HFFc6 (cell line): ENCODE results near the gene GPR183. TPM values are rescaled to one million over a fixed set of nuclear protein-coding genes. Genes with fewer than 3 reads are reported as not detected.

Experiments used
- DNase-seq: peaks from one replicate; pipeline ENCODE4 v3.0.0-alpha.2; 2018
- H3K27ac Mint-ChIP-seq: 2 replicates; pipeline ENCODE4 v1.8.0; 2020; ENCODE audit warnings: mild to moderate bottlenecking, mixed read lengths
- H3K27me3 Mint-ChIP-seq: 2 replicates; pipeline ENCODE4 v1.8.0; 2021; ENCODE audit warnings: mild to moderate bottlenecking, moderate library complexity, mixed read lengths; ENCODE audit not compliant: insufficient read depth
- H3K36me3 Mint-ChIP-seq: 2 replicates; pipeline ENCODE4 v1.8.0; 2021; ENCODE audit warnings: low read depth, mixed read lengths
- H3K4me1 Mint-ChIP-seq: 2 replicates; pipeline ENCODE4 v1.8.0; 2020; ENCODE audit warnings: low read depth, mixed read lengths
- H3K4me3 Mint-ChIP-seq: 2 replicates; pipeline ENCODE4 v1.8.0; 2020; ENCODE audit warnings: mild to moderate bottlenecking, moderate library complexity, mixed read lengths
- H3K9me3 Mint-ChIP-seq: 2 replicates; pipeline ENCODE4 v1.8.0; 2020; ENCODE audit warnings: mild to moderate bottlenecking, mixed read lengths
- total RNA-seq, 6 experiments: library from RNA; stranded (reverse); fragmentation: NEBNext Ultra II Directional; extraction: Animal tissue kit (Norgen Biotek cat#: 25700); gene quantifications; 2 replicates in 1 of 6; 3 replicates in 5 of 6; pipeline ENCODE4 v1.2.3, GENCODE V29; 2021
- TF ChIP-seq, protein P1 (sequence below): fragments of 200-600 bp; sonication (generic); IDR thresholded peaks from 2 replicates; pipeline ENCODE4 v1.5.0; 2021; ENCODE audit warnings: antibody characterized with exemption, mild to moderate bottlenecking

GPR183 gene
- total RNA-seq, 6 experiments from 2014 or later: 0.17 TPM; not detected in 5

DNA sequence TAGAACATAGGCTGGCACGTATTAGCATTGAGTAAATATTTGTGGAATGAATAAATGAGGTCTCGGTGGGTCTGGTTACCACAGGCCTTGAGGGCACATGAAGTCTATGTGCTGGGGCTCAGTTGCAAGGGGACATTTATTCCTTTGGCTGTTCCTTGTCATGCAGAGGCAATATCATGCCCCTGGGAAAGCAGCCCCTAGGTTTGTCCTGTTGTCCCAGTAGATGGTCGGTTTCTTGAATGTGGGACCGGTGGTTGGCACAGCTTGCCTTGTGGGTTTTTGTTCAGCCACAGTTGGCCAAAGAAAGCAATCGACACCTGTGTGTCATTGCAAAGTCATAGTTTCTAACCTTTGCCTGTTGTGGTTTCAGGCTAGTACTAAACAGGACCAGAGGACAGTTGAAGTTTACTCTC, 24.7 kb upstream of the GPR183 start:
- DNase-seq: no peak
- peaks cover 11% of the 10 kb centered on the region for H3K36me3 Mint-ChIP-seq
- TF ChIP-seq, protein P1, sequence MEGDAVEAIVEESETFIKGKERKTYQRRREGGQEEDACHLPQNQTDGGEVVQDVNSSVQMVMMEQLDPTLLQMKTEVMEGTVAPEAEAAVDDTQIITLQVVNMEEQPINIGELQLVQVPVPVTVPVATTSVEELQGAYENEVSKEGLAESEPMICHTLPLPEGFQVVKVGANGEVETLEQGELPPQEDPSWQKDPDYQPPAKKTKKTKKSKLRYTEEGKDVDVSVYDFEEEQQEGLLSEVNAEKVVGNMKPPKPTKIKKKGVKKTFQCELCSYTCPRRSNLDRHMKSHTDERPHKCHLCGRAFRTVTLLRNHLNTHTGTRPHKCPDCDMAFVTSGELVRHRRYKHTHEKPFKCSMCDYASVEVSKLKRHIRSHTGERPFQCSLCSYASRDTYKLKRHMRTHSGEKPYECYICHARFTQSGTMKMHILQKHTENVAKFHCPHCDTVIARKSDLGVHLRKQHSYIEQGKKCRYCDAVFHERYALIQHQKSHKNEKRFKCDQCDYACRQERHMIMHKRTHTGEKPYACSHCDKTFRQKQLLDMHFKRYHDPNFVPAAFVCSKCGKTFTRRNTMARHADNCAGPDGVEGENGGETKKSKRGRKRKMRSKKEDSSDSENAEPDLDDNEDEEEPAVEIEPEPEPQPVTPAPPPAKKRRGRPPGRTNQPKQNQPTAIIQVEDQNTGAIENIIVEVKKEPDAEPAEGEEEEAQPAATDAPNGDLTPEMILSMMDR: no peak
- H3K4me1 Mint-ChIP-seq: peaks cover 11% of the 10 kb centered on the region; the same call in 1 of the 2 replicates
- H3K27ac Mint-ChIP-seq: no peak overlapping the region
- no peak overlapping the region for H3K4me3 Mint-ChIP-seq
- H3K9me3 Mint-ChIP-seq: no peaks in the 10 kb centered on the region
- no peaks in the 10 kb centered on the region for H3K27me3 Mint-ChIP-seq

DNA sequence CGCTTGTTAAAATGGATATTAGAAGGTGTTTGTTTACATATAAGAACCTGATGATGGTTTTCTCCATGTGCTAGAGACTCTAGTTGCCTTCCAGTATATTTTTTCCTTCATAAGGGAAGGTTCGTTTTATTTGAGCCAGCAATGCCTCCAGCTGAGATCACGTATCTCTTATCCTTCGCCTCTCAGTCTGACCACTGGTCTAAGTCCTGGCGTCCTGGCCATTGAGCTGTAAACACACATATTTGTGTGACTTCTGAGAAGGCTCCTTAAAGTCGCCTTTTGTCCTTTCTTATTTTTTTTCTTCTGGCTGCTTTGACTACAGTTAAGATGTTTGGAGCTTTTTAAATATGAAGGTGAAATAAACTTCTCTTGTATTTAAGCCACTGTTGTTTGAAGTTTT, 23.7 kb upstream of the GPR183 start:
- Mint-ChIP-seq H3K4me3 (no peak overlapping the region), H3K4me1 (peaks cover 11% of the 10 kb centered on the region; the same call in 1 of the 2 replicates), H3K27ac (no peak overlapping the region), H3K27me3 (no peaks in the 10 kb centered on the region), H3K36me3 (peaks cover 11% of the 10 kb centered on the region), H3K9me3 (no peaks in the 10 kb centered on the region)
- no peak for DNase-seq
- TF ChIP-seq, protein P1: no peak

DNA sequence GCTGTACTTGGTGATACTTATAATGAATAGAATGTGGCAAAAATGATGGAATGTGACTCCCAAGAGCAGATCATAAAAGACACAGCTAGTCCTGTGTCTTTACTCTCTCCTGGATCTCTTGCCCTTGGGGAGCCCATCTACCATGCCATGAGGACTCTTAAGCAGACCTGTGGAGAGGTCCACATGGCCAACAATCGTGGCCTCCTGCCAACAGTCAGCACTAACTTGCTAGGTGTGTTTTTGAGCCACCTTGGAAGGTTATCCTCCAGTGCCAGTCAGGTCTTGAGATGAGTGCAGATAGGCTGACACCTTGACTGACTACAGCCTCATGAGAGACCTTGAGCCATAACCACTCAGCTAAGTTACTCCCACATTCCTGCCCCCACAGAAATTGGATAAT, 22.3 kb upstream of the GPR183 start:
- Mint-ChIP-seq H3K27me3 (no peaks in the 10 kb centered on the region), H3K4me1 (peaks cover 26% of the 10 kb centered on the region), H3K36me3 (peaks cover 11% of the 10 kb centered on the region), H3K4me3 (no peak overlapping the region), H3K27ac (no peak overlapping the region), H3K9me3 (no peaks in the 10 kb centered on the region)
- TF ChIP-seq, protein P1: no peak
- DNase-seq: no peak

DNA sequence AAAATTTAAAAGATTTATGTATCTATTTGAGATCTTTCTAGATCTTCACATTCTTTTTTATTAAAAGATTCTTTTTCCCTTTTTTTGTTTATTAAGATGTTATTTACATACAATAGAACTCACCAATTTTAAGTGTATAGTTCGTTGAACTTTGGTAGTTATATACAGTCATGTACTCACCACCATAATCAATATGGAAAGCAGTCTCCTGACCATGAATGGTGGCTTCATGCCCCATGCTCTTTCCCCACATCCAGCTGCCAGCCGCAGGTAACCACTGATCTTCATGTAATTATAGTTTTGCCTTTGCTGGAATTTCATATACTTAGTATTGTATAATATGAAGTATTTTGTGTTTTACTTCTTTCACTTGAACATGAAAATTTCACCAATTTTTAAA, 20.6 kb upstream of the GPR183 start:
- no peak overlapping the region for H3K4me3 Mint-ChIP-seq
- TF ChIP-seq, protein P1: no peak
- H3K9me3 Mint-ChIP-seq: no peaks in the 10 kb centered on the region
- peaks cover 16% of the 10 kb centered on the region for H3K36me3 Mint-ChIP-seq
- H3K27ac Mint-ChIP-seq: no peak overlapping the region
- DNase-seq: no peak
- no peaks in the 10 kb centered on the region for H3K27me3 Mint-ChIP-seq
- peaks cover 43% of the 10 kb centered on the region for H3K4me1 Mint-ChIP-seq

DNA sequence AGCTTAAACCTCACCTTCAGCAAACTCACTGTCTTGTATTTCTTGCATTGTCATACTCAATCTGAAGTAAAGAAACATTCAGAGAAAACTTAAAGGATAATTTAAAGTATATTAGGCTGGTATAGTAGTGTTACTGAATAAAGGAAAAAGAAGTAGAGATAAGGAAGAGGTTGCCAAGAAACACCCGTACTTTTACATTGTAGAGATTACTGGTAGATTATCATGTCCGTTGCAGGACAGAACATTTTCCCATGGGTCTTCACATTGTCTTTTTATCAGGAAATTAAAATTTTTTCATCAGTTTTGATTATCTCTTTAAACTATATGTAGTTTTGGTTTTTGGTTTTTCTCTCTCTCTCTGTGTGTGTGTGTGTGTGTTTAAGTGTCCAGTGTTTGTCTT, 19.9 kb upstream of the GPR183 start:
- DNase-seq: no peak
- TF ChIP-seq, protein P1: no peak
- Mint-ChIP-seq H3K9me3 (no peaks in the 10 kb centered on the region), H3K27me3 (no peaks in the 10 kb centered on the region), H3K4me3 (no peak overlapping the region), H3K36me3 (peaks cover 16% of the 10 kb centered on the region), H3K4me1 (peaks cover 49% of the 10 kb centered on the region), H3K27ac (no peak overlapping the region)

DNA sequence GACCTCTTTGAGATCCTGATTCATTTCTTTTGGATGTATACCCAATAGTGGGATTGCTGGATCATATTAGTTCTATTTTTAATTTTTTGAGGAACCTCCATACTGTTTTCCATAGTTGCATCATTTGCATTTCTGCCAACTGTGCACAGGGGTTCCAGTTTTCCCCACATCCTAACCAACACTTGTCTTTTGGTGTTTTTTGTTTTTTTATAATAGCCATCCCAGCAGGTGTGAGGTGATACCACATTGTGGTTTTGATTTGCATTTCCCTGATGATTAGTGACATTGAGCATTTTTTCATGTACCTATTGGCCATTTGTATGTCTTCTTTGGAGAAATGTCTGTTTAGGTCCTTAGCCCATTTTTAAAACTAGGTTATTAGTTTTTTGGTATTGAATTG, 18.8 kb upstream of the GPR183 start:
- no peak overlapping the region for H3K4me3 Mint-ChIP-seq
- H3K4me1 Mint-ChIP-seq: peaks cover 50% of the 10 kb centered on the region
- TF ChIP-seq, protein P1: no peak
- peaks cover 16% of the 10 kb centered on the region for H3K36me3 Mint-ChIP-seq
- H3K27me3 Mint-ChIP-seq: no peaks in the 10 kb centered on the region
- no peaks in the 10 kb centered on the region for H3K9me3 Mint-ChIP-seq
- no peak overlapping the region for H3K27ac Mint-ChIP-seq
- no peak for DNase-seq
